OCI-LY7 (cell line): ENCODE data around the gene DNAJB11. TPM values are rescaled to one million over a fixed set of nuclear protein-coding genes. Genes with fewer than 3 reads are reported as not detected.

Experiments
- BruUV-seq: library from RNA; stranded (reverse); fragments of 400-500 nt; replicated peaks from 2 replicates; lab custom pipeline; 2021; lab: Mats Ljungman, UMichigan
- CTCF ChIA-PET: fragments of 300-600 bp; sonication (Branson Sonifier 250); formaldehyde crosslinking; loops from one replicate; lab custom pipeline; 2022; ENCODE audit warnings: antibody characterized with exemption; ENCODE audit not compliant: unreplicated experiment; lab: Charles Lee
- POLR2A ChIA-PET: fragments of 300-600 bp; sonication (Branson Sonifier 250); formaldehyde crosslinking; loops from one replicate; lab custom pipeline; 2022; ENCODE audit warnings: antibody characterized with exemption; lab: Charles Lee
- DNase-seq: peaks from one replicate; pipeline ENCODE4 v3.0.0-alpha.2; 2015; ENCODE audit warnings: low spot score
- H2AFZ ChIP-seq: fragments of 200-600 bp; sonication (generic), shearing (Covaris generic); 2 replicates; pipeline ENCODE4 v1.6.1; 2014; ENCODE audit warnings: mild to moderate bottlenecking, antibody characterized with exemption, low read length, moderate library complexity
- H3K27ac ChIP-seq: fragments of 200-600 bp; sonication (generic); 2 replicates; pipeline ENCODE4 v1.5.1; 2014; ENCODE audit warnings: mixed run types, low read depth, mild to moderate bottlenecking, moderate library complexity, low read length, inconsistent platforms; ENCODE audit not compliant: poor library complexity, severe bottlenecking
- H3K36me3 ChIP-seq: fragments of 200-600 bp; sonication (generic); 2 replicates; pipeline ENCODE4 v1.6.1; 2014; ENCODE audit warnings: mild to moderate bottlenecking, antibody characterized with exemption, low read length, moderate library complexity, mixed read lengths; ENCODE audit not compliant: insufficient read depth
- H3K4me1 ChIP-seq: fragments of 200-600 bp; sonication (generic); 2 replicates; pipeline ENCODE4 v1.5.1; 2014; ENCODE audit warnings: mild to moderate bottlenecking, low read length; ENCODE audit not compliant: insufficient read depth, poor library complexity, severe bottlenecking
- H3K4me2 ChIP-seq: fragments of 200-600 bp; sonication (generic); 2 replicates; pipeline ENCODE4 v1.6.1; 2014; ENCODE audit warnings: mild to moderate bottlenecking, low read length
- H3K4me3 ChIP-seq: fragments of 200-600 bp; sonication (generic); 2 replicates; pipeline ENCODE4 v1.5.1; 2014; ENCODE audit warnings: mild to moderate bottlenecking, low read depth, low read length; ENCODE audit not compliant: poor library complexity, severe bottlenecking
- H3K79me2 ChIP-seq: fragments of 200-600 bp; sonication (generic); 2 replicates; pipeline ENCODE4 v1.6.1; 2016; ENCODE audit warnings: low read depth, mild to moderate bottlenecking, low read length, moderate library complexity, mixed read lengths; ENCODE audit not compliant: insufficient read depth
- H3K9me2 ChIP-seq: fragments of 200-600 bp; sonication (generic); 2 replicates; pipeline ENCODE4 v1.6.1; 2016; ENCODE audit warnings: mild to moderate bottlenecking, low read length, mixed read lengths; ENCODE audit not compliant: insufficient read depth
- H3K9me3 ChIP-seq: fragments of 200-600 bp; sonication (generic); 2 replicates; pipeline ENCODE4 v1.6.1; 2014; ENCODE audit warnings: mild to moderate bottlenecking, mixed run types, low read length, mixed read lengths
- H4K20me1 ChIP-seq: fragments of 200-600 bp; sonication (generic); 2 replicates; pipeline ENCODE4 v1.6.1; 2014; ENCODE audit warnings: mild to moderate bottlenecking, antibody characterized with exemption, low read length, moderate library complexity, mixed read lengths; ENCODE audit not compliant: insufficient read depth
- CTCF ChIP-seq: fragments of 200-600 bp; sonication (generic); conservative IDR thresholded peaks from 2 replicates; pipeline ENCODE4 v1.5.1; 2014; ENCODE audit warnings: mild to moderate bottlenecking, antibody characterized with exemption, low read length, moderate library complexity, mixed read lengths
- EZH2phosphoT487 ChIP-seq: fragments of 200-600 bp; sonication (generic); IDR thresholded peaks from 2 replicates; pipeline ENCODE4 v1.6.1; 2018; ENCODE audit warnings: low read depth, borderline replicate concordance, mild to moderate bottlenecking, mixed run types, antibody characterized with exemption, low read length, moderate library complexity, mixed read lengths
- intact Hi-C: fragments of 100-400 bp; cut with micrococcal nuclease; formaldehyde crosslinking; loops from one replicate; pipeline ENCODE4 v1.10.0; 2022; ENCODE audit not compliant: unreplicated experiment
- total RNA-seq, 2 experiments: library from RNA; depleted of rRNA in 1 of 2; stranded (reverse); fragments of >200 nt in 1 of 2; shearing (Covaris generic) in 1 of 2; gene quantifications; 2 replicates each; pipeline ENCODE4 v1.2.3, GENCODE V29; 2014 to 2022

The DNAJB11 gene
- total RNA-seq, 2 experiments from 2014 or later, result 61.1 to 73.0 TPM

- peaks cover 28% of the 10 kb centered on the region for H3K36me3 ChIP-seq
- ChIA-PET CTCF (no interaction called here), POLR2A (interaction anchor here (0.6 to 1.5 kb wide), 2 partner anchors 31 to 233 kb away, joined by 3 to 4 read pairs; no protein-coding TSS in a partner anchor)
- TF ChIP-seq CTCF (peak; percentile 82), EZH2phosphoT487 (no peak)
- BruUV-seq, result no TSS peak
- no peaks in the 10 kb centered on the region for H3K9me2 ChIP-seq
- H4K20me1 ChIP-seq, result no peaks in the 10 kb centered on the region
- peak; percentile 49 for DNase-seq
- no peak overlapping the region for H3K4me2 ChIP-seq
- no peak overlapping the region for H3K4me3 ChIP-seq
- intact Hi-C loops, result loop anchor here (1.0 kb wide), 1 partner anchor 232 kb away; no protein-coding TSS in a partner anchor
- no peaks in the 10 kb centered on the region for H3K4me1 ChIP-seq
- H3K79me2 ChIP-seq, result no peaks in the 10 kb centered on the region
- no peaks in the 10 kb centered on the region for H3K9me3 ChIP-seq
- no peak overlapping the region for H3K27ac ChIP-seq
- no peak overlapping the region for H2AFZ ChIP-seq
These were observed 18.6 kb downstream of the DNAJB11 start for GRCh38 chr3:186589121-186589520.

GRCh38 chr3:186589856-186590579, 19.5 kb downstream of the DNAJB11 start:
- no peak overlapping the region for H3K27ac ChIP-seq
- H3K9me3 ChIP-seq, result no peaks in the 10 kb centered on the region
- no peak overlapping the region for H3K4me2 ChIP-seq
- intact Hi-C loops, result loop anchor here (1.0 kb wide), 1 partner anchor 231 kb away; no protein-coding TSS in a partner anchor
- H3K9me2 ChIP-seq, result no peaks in the 10 kb centered on the region
- BruUV-seq, result no TSS peak
- ChIA-PET POLR2A (interaction anchor here (0.6 to 1.5 kb wide), 4 partner anchors 190 to 1008 kb away, joined by 3 to 4 read pairs (median 3); partner anchors contain the start of gene SENP2), CTCF (no interaction called here)
- DNase-seq, result no peak
- no peaks in the 10 kb centered on the region for H4K20me1 ChIP-seq
- H3K4me3 ChIP-seq, result no peak overlapping the region
- no peaks in the 10 kb centered on the region for H3K79me2 ChIP-seq
- no peak overlapping the region for H2AFZ ChIP-seq
- H3K4me1 ChIP-seq, result no peaks in the 10 kb centered on the region
- peaks cover 19% of the 10 kb centered on the region for H3K36me3 ChIP-seq
- TF ChIP-seq EZH2phosphoT487, result no peak
- TF ChIP-seq CTCF, result no peak
